ENCODE measurements around the gene CSNK1G2. TPM values are rescaled to one million over a fixed set of nuclear protein-coding genes. Genes with fewer than 3 reads are reported as not detected.

The CSNK1G2 gene
- total and polyA plus RNA-seq, 2 of the 13 experiments (the other 11 are each of a cell fraction or from before 2014, with no cell fraction given) = 53.8 to 72.5 TPM

GRCh38 chr19:1942078-1942933 is 1.3 kb downstream of the CSNK1G2 start (continued):
- TF ChIP-seq YEATS2 (CRISPR knock-in tag; IDR thresholded peaks at IDR 0.05; ENCODE audit: borderline replicate concordance) (no peak; the same call in 1 of the 2 replicates), ZNF713 (CRISPR knock-in tag; IDR thresholded peaks at IDR 0.05) (no peak), GABPA (IDR thresholded peaks at IDR 0.05; ENCODE audit: low read depth, low read length) (peak; percentile 52), GABPA (CRISPR knock-in tag; IDR thresholded peaks at IDR 0.05; ENCODE audit: low read depth) (peak; percentile 85), ZNF691 (CRISPR knock-in tag; IDR thresholded peaks at IDR 0.05; ENCODE audit: borderline replicate concordance, low read depth) (peak; percentile 24; the same call in 1 of the 2 replicates), ZNF576 (CRISPR knock-in tag; IDR thresholded peaks at IDR 0.05) (no peak), HMGXB3 (CRISPR knock-in tag; IDR thresholded peaks at IDR 0.05; ENCODE audit: borderline replicate concordance) (no peak), HNF1A (IDR thresholded peaks at IDR 0.05; ENCODE audit: low read depth) (no peak), HNF1A (CRISPR knock-in tag; IDR thresholded peaks at IDR 0.05; ENCODE audit: borderline replicate concordance) (peak; percentile 30; the same call in 1 of the 2 replicates), ZNF256 (CRISPR knock-in tag; conservative IDR thresholded peaks at IDR 0.05) (no peak), ZNF550 (CRISPR knock-in tag; IDR thresholded peaks at IDR 0.05; ENCODE audit: borderline replicate concordance) (no peak), FOXP1 (IDR thresholded peaks at IDR 0.05) (no peak), FOXP1 (CRISPR knock-in tag; IDR thresholded peaks at IDR 0.05) (0 out of 2 replicates have a peak, but pooled peaks have one; percentile 24), ZNF451 (CRISPR knock-in tag; IDR thresholded peaks at IDR 0.05) (0 out of 2 replicates have a peak, but pooled peaks have one; percentile 58), MIER3 (CRISPR knock-in tag; IDR thresholded peaks at IDR 0.05; ENCODE audit: borderline replicate concordance) (no peak; the same call in 1 of the 2 replicates), SMAD9 (CRISPR knock-in tag; IDR thresholded peaks at IDR 0.05) (no peak), ZNF777 (CRISPR knock-in tag; IDR thresholded peaks at IDR 0.05) (no peak), EEA1 (CRISPR knock-in tag; IDR thresholded peaks at IDR 0.05; ENCODE audit: borderline replicate concordance) (no peak)
